ENCODE results near the gene C16orf95. TPM values are rescaled to one million over a fixed set of nuclear protein-coding genes. Genes with fewer than 3 reads are reported as not detected.

The C16orf95 gene
- total RNA-seq, 2 donors from 2014 or later, result 4.6 to 7.0 TPM

DNA sequence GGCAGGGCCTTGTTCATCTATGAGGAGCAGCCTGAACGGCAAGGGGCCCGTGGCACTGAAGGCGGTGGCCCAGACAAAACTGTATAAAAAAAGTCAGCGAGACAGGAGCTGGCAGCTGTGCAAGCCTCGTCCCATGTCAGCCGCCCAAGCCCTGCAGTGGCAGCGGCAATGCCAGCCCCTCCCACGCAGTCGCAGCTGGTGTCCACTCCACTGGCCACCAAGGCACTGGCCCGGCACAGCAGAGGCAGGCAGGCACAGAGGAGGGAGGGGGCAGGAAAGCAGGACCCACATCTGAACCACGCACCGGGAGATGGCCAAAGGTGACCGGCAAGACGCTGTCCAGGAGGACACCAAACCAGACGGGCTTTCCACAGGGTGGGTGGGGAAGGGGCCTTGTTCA is 15.9 kb upstream of the C16orf95 start:
- H3K27me3 Mint-ChIP-seq, result no peaks in the 10 kb centered on the region
- DNase-seq (ENCODE audit: low spot score) (no peak), ATAC-seq (no peak)
- no peak overlapping the region for H3K27ac Mint-ChIP-seq
- H3K9me3 Mint-ChIP-seq, result no peaks in the 10 kb centered on the region
- H3K36me3 Mint-ChIP-seq, result no peaks in the 10 kb centered on the region
- peaks cover 3 to 6% of the 10 kb centered on the region in 2 donors for H3K4me1 Mint-ChIP-seq (ENCODE audit: low read depth in 2 of 2)
- H3K4me3 Mint-ChIP-seq, result no peak overlapping the region

DNA sequence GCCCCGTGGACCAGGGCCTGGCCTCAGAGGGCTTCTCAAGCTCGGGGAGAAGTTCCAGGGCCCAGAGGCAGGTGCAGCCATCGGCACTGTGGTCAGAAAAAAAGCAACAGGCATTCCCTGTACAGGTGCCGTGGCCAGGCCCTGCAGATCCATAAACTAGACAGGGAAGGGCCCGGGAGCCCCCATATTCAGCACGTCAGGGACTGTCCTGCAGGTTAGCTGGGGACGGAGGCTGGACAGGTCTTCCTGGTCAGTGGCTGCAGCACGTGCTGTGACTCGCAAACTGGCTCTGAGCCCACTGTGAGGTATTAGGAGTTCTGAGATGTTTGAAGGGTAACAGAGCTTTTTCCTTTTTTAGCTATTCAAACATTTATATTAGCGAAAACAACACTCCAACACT is 15.0 kb upstream of the C16orf95 start:
- H3K4me3 Mint-ChIP-seq, result no peak overlapping the region
- ATAC-seq (no peak), DNase-seq (ENCODE audit: low spot score) (no peak)
- no peak overlapping the region for H3K27ac Mint-ChIP-seq
- H3K4me1 Mint-ChIP-seq (ENCODE audit: low read depth in 2 of 2), result peaks cover 1 to 2% of the 10 kb centered on the region in 2 donors
- H3K27me3 Mint-ChIP-seq, result no peaks in the 10 kb centered on the region
- H3K36me3 Mint-ChIP-seq, result no peaks in the 10 kb centered on the region
- no peaks in the 10 kb centered on the region for H3K9me3 Mint-ChIP-seq

DNA sequence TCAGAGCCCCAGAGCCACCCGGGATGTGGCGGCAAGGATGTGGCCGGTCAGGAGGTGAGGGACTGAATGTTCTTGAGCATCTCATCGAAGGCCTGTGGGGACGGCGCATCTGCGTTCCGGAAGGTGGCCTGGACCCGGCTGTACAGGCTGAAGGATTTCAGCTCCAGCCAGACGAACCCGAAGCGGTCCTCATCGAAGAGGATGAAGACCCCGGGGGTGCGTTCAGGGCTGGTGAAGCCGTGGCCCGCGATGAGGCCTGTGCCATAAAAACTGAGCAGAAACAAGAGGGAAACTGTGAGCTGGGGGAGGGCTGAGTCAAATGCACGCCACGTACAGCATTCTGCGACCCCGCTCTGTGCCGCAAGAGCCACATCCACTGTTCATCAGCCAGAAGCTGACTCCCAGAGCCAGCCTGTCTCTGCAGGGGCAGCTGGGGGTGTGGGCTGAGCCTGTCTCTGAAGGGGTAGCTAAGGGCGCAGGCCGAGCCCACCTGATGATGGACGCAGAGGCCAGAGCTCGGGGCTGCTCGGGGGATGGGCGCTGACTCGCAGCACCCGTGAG is 14.1 kb upstream of the C16orf95 start:
- DNase-seq (ENCODE audit: low spot score) (no peak), ATAC-seq (no peak)
- Mint-ChIP-seq H3K9me3 (no peaks in the 10 kb centered on the region), H3K4me3 (no peak overlapping the region), H3K36me3 (no peaks in the 10 kb centered on the region), H3K27ac (no peak overlapping the region), H3K4me1 (ENCODE audit: low read depth in 2 of 2) (no peaks in the 10 kb centered on the region), H3K27me3 (no peaks in the 10 kb centered on the region)

DNA sequence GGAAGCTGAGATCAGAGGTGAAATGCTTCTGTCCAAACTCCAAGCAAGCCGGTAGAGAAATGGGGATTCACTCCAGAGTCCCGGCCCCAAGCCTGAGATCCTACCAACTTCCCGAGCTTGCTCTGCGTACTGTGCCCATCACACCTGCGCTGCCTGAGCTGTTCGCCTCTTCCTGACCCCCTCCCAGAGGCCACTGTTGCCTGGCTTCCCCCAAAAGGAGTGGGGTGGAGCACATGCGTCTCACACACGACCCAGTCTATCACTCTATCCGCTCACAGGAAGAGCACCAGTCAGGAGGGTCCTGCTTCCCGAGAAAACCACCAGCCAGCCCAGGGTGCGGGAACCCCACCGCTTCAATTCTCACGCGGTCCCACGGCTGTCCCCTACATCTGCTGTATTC is 13.5 kb upstream of the C16orf95 start:
- Mint-ChIP-seq H3K27me3 (no peaks in the 10 kb centered on the region), H3K27ac (no peak overlapping the region), H3K36me3 (no peaks in the 10 kb centered on the region), H3K9me3 (no peaks in the 10 kb centered on the region), H3K4me1 (ENCODE audit: low read depth in 2 of 2) (no peaks in the 10 kb centered on the region), H3K4me3 (no peak overlapping the region)
- no peak for DNase-seq (ENCODE audit: low spot score)
- ATAC-seq, result no peak

DNA sequence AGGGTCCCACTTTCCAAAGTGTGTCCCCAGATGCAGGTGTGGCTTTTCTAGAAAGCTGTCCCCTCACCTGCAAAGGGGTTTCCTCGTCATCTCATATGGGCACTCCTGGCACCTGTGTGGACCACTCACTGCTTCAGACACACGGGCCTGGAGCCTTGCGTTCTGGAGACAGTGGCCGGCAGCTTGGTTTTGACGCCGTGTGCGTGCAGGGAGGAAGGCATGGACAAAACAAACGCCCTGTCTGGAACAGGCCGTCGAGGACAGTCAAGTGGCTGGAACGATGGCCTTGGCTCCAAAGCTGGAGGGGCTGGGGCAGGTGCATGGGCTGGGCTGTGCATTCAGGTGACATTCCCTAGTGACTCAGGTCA is 13.0 kb upstream of the C16orf95 start:
- Mint-ChIP-seq H3K4me1 (ENCODE audit: low read depth in 2 of 2) (no peaks in the 10 kb centered on the region), H3K9me3 (no peaks in the 10 kb centered on the region), H3K27me3 (no peaks in the 10 kb centered on the region), H3K4me3 (no peak overlapping the region), H3K36me3 (no peaks in the 10 kb centered on the region), H3K27ac (no peak overlapping the region)
- no peak for ATAC-seq
- DNase-seq (ENCODE audit: low spot score), result no peak

DNA sequence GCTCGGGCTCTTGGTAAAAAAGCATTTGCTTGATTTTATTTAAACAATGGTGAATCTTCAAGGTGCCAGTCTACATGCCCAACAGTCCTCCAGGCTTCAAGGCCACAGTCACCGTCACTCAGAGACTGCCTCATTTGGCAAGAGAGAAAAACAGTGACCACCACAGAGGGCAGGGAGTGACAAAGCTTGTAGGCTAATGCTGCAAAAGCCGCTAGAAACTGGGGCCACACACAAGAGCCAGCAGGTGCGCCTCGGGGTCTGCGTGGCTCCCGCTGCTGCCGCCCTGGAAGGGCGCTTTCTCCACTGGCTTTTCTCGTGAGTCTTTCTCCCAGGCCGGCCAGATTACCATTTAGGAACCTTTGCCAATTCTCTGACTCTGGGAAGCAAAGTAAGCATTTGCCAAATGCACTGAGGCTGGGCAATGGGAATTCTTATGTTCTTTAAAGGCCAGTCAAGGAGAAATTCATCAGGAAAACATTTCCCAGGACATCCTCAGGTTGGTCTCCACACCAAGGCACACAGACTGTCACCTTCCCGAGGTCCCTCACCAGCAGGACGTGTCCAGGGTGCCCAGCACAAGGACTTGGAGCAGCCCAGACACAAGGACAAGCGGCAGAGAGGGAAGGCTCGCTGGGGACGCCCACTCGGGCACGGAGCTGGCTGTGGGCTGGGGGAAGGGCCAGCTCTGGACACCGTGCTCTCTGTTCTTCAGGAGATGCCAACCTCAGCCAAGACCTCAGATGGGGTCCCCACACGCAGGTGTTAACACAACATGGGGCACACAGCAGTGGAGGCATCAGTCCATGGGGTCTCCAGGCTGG is 12.5 kb upstream of the C16orf95 start:
- no peak overlapping the region for H3K4me3 Mint-ChIP-seq
- H3K4me1 Mint-ChIP-seq (ENCODE audit: low read depth in 2 of 2), result no peaks in the 10 kb centered on the region
- no peaks in the 10 kb centered on the region for H3K27me3 Mint-ChIP-seq
- ATAC-seq (no peak), DNase-seq (ENCODE audit: low spot score) (no peak)
- H3K27ac Mint-ChIP-seq, result no peak overlapping the region
- H3K36me3 Mint-ChIP-seq, result no peaks in the 10 kb centered on the region
- no peaks in the 10 kb centered on the region for H3K9me3 Mint-ChIP-seq

DNA sequence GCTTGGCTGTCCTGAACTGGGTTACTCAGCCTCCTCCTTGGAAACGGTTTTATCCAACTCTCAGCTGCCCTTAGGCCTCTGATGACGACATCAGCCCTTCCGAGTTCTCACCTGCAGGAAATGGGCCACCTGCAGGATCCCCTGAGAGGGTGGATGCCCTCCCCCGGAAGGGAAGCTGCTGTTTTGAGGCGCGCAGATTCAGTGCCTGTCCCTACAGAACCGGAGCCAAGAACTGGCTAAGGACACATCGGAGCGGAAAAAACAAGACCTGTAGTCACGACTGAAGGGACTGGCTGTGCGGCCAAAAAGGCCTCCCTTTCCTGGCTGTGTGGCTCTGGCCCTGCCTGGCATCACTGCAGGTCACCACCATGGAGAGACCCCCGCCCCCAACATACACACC is 11.7 kb upstream of the C16orf95 start:
- no peaks in the 10 kb centered on the region for H3K36me3 Mint-ChIP-seq
- ATAC-seq (no peak), DNase-seq (ENCODE audit: low spot score) (no peak)
- H3K4me3 Mint-ChIP-seq, result no peak overlapping the region
- no peak overlapping the region for H3K27ac Mint-ChIP-seq
- no peaks in the 10 kb centered on the region for H3K27me3 Mint-ChIP-seq
- H3K9me3 Mint-ChIP-seq, result no peaks in the 10 kb centered on the region
- H3K4me1 Mint-ChIP-seq (ENCODE audit: low read depth in 2 of 2), result no peaks in the 10 kb centered on the region

DNA sequence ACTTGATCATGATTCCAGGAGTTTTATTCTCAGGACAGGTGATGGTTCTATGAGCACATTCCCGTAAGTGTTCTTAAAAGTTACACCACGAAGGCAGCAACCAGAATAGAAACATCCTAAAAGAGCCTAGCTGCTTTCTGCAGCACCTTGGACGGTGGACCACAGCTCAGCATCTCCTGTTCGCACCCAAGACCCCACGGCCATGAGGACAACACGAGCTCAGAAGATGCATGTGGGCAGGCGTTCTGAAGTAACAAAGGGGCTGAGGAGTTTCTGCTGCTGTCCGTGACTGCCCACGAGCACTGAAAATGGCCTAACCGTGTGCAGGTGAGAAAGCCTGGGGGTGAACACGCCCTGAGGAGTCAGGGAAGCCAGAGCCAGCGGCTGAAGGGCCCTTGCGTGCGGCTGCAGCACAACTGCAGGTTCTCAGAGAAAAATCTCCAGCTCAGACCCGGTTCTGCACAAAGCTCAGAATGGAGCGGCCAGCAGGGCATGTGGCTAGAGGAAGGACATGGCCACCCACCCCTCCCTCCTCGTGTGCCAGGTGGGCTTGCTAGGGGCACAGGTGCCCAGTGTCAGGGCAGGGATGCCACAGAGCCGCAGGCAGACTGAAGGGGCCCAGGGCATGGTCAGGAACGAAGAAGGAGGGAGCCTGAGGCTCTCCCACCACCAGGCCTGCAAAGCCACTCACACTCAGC is 10.8 kb upstream of the C16orf95 start:
- no peak overlapping the region for H3K27ac Mint-ChIP-seq
- no peaks in the 10 kb centered on the region for H3K27me3 Mint-ChIP-seq
- H3K4me1 Mint-ChIP-seq (ENCODE audit: low read depth in 2 of 2), result no peaks in the 10 kb centered on the region
- H3K9me3 Mint-ChIP-seq, result no peaks in the 10 kb centered on the region
- H3K4me3 Mint-ChIP-seq, result no peak overlapping the region
- H3K36me3 Mint-ChIP-seq, result no peaks in the 10 kb centered on the region
- DNase-seq (ENCODE audit: low spot score) (no peak), ATAC-seq (no peak)

DNA sequence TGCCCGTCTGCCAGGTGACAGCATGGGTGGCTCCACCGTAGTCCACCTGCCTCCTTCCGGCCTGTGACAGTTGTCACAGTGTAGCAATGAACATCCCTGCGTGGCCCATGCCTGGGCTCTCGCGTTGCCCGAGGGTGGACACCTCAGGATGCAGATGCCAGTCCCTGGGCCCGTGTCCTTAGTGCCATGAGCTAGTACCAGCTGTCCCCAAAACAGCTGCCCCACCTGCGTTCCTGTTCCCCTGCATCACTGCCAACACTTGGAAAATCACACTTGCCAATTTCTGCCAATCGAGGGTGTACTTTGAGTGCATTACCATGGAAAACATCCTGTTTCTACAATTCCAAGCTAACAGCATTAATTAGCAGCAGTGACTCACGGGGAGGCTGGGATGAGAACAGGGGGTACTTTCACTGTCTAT is 9.0 kb upstream of the C16orf95 start:
- H3K36me3 Mint-ChIP-seq, result no peaks in the 10 kb centered on the region
- H3K9me3 Mint-ChIP-seq, result no peaks in the 10 kb centered on the region
- H3K27me3 Mint-ChIP-seq, result no peaks in the 10 kb centered on the region
- no peaks in the 10 kb centered on the region for H3K4me1 Mint-ChIP-seq (ENCODE audit: low read depth in 2 of 2)
- peak overlapping the region in 1 of 2 donors; percentile 33 for H3K27ac Mint-ChIP-seq
- no peak for ATAC-seq
- H3K4me3 Mint-ChIP-seq, result no peak overlapping the region
- no peak for DNase-seq (ENCODE audit: low spot score)

DNA sequence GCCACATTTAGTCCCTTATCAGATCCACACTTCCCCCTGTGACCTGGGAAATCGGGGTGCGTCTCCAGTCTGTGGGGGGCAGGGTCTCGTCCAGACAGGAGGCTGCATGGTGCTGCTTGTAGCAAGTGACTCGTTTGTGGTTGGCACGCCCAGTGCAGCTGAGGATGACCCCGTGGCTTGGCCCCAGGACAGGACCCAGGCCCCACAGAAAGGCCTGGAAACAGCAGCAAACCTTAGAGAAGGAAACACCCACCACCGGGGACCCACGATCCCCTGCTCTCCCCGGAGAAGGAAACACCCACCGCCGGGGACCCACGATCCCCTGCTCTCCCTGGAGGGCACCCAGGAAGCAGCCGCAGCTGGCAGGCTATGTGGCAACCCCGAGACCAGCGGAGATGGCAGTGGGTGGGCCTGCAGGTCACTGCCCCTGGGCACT is 8.2 kb upstream of the C16orf95 start:
- no peak for DNase-seq (ENCODE audit: low spot score)
- Mint-ChIP-seq H3K4me1 (ENCODE audit: low read depth in 2 of 2) (no peaks in the 10 kb centered on the region), H3K36me3 (no peaks in the 10 kb centered on the region), H3K9me3 (no peaks in the 10 kb centered on the region), H3K27me3 (no peaks in the 10 kb centered on the region), H3K4me3 (no peak overlapping the region), H3K27ac (no peak overlapping the region)
- no peak for ATAC-seq

DNA sequence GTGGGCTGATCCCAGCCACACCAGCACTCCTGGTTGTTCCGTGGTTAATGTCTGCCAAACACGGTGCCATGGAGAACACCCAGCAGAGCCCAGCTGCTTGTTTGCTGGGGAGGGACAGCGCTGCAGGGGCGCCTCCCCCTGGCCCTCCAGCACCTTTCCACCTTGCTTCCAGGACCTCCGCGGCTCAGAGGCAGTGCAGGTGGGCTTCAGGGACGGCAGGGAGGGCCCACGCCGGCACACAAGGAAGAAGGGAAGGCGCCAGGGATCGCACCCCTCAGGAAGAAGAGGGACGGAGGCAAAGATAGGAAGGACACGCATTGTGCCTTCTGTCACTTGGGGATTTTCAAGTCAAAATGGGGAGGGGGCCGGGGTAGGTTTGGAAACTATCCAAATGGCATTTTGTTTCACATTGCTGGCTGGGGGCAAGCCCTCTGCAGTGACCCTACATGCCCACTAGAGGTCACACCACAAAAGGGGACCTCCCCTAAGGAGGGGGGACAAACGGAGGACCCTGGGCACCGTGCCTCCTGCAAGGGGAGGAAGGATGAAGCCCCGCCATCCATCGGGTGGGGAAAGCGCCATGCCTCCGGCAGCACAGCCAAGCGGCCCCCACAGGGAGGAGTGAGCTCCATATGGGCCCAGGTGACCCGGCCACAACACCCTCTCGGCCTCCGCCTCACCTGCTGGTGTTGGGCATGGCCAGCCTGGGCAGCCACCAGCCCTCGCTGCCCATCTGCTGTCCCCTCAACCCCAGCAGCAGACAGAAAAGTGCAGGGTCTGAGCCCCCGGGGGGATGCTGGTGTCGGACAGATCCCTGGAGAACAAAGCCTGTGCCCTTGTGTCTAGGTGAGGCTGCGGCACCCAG is 7.5 kb upstream of the C16orf95 start:
- Mint-ChIP-seq H3K27ac (no peak overlapping the region), H3K9me3 (no peaks in the 10 kb centered on the region), H3K27me3 (no peaks in the 10 kb centered on the region), H3K4me3 (no peak overlapping the region), H3K36me3 (no peaks in the 10 kb centered on the region), H3K4me1 (ENCODE audit: low read depth in 2 of 2) (no peaks in the 10 kb centered on the region)
- ATAC-seq (peak; percentile 63 to 77), DNase-seq (ENCODE audit: low spot score) (no peak)

DNA sequence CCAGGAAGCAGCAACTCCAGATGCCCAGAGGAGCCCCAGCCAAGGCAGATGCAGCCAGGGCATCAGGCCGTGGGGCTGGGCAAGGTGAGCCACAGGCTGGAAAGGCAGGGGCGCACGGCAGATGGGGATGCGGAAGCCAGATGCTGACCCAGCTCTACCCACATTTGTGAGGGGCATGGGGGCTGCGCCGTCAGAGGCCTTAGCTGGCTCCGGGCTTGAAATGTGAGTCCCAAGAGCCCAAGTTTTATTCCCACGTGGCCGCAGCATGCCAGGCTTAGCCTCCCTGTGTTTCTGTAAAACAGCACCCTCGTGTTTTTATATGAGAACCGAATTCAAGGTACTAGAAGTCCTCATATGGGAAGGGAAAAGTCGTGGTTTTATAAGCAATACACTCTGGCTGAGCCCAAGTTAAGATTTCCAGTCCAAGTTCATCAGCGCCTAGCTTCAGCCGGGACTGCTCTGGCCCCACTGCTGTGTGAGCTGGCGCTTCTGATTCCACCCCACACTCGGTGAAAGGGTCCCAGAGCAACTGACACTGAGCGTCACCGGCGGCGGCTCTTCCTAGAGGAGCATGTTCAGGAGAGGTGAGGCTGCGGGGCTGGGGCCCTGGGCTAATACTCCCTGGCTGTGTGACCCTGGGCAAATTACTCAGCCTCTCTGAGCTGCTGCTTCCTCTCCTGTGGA is 6.7 kb upstream of the C16orf95 start:
- Mint-ChIP-seq H3K4me1 (ENCODE audit: low read depth in 2 of 2) (peaks cover 0 to under 1% of the 10 kb centered on the region in 2 donors), H3K4me3 (no peak overlapping the region), H3K27me3 (no peaks in the 10 kb centered on the region), H3K9me3 (no peaks in the 10 kb centered on the region), H3K36me3 (no peaks in the 10 kb centered on the region), H3K27ac (no peak overlapping the region)
- ATAC-seq, result no peak
- DNase-seq (ENCODE audit: low spot score), result no peak

Data from natural killer cell treated with Interleukin-12 subunit alpha and Interleukin-12 subunit beta and Interleukin-15 and Interleukin-18, amount 100 ng/mL, for 72 hours (primary cell).